Lower lobe of right lung (tissue), 2 donors: ENCODE data around the gene C1orf141. TPM values are rescaled to one million over a fixed set of nuclear protein-coding genes. Genes with fewer than 3 reads are reported as not detected.

Experiments used
- ATAC-seq, 2 donors: fragments of 200-7000 bp; cut with Tn5 transposase; one replicate each; pipeline ENCODE4 v1.9.1; 2020 to 2022; ENCODE audit warnings: mild to moderate bottlenecking in 2 of 2, moderate library complexity in 2 of 2
- DNase-seq: peaks from one replicate; pipeline ENCODE4 v3.0.0-alpha.2; 2020
- H3K27ac ChIP-seq: fragments of 200-600 bp; one replicate; pipeline ENCODE4 v1.8.0; 2022
- H3K27me3 ChIP-seq: fragments of 200-600 bp; one replicate; pipeline ENCODE4 v1.8.0; 2022; ENCODE audit warnings: low read depth
- H3K36me3 ChIP-seq: fragments of 200-600 bp; one replicate; pipeline ENCODE4 v1.8.0; 2022; ENCODE audit warnings: mild to moderate bottlenecking
- H3K4me1 ChIP-seq: fragments of 200-600 bp; one replicate; pipeline ENCODE4 v1.8.0; 2022
- H3K4me3 ChIP-seq: fragments of 200-600 bp; one replicate; pipeline ENCODE4 v1.8.0; 2022; ENCODE audit warnings: mild to moderate bottlenecking
- H3K9me3 ChIP-seq: fragments of 200-600 bp; one replicate; pipeline ENCODE4 v1.8.0; 2022
- CTCF ChIP-seq: fragments of 200-600 bp; IDR thresholded peaks from one replicate; pipeline ENCODE4 v1.8.0; 2022; ENCODE audit warnings: antibody characterized with exemption, mild to moderate bottlenecking
- intact Hi-C: fragments of 100-400 bp; cut with DNase I; formaldehyde crosslinking; loops from one replicate; pipeline ENCODE4 v1.11.0; 2022
- total RNA-seq: library from RNA; stranded (reverse); fragmentation: NEBNext Ultra II Directional; extraction: Animal tissue kit (Norgen Biotek cat#: 25700); gene quantifications from one replicate; pipeline ENCODE4 v1.2.1, GENCODE V29; 2021
- donor health status: DM: no; HTN: yes; CAD: no; lungs with severe emphysema.

Gene C1orf141
- total RNA-seq, 1 donor from 2014 or later = 2.2 TPM

- Histone ChIP-seq H3K27me3 (no peaks in the 10 kb centered on the region), H3K4me1 (no peaks in the 10 kb centered on the region), H3K9me3 (no peaks in the 10 kb centered on the region), H3K27ac (no peak overlapping the region), H3K4me3 (no peak overlapping the region), H3K36me3 (no peaks in the 10 kb centered on the region)
- DNase-seq (no peak), ATAC-seq (no peak)
- no peak for TF ChIP-seq CTCF
- intact Hi-C loops = no loop called here
Observed at GRCh38 chr1:67120855-67121619, 13.7 kb downstream of the C1orf141 start.

- Histone ChIP-seq H3K27me3 (no peaks in the 10 kb centered on the region), H3K4me3 (no peak overlapping the region), H3K27ac (no peak overlapping the region), H3K4me1 (no peaks in the 10 kb centered on the region), H3K36me3 (no peaks in the 10 kb centered on the region), H3K9me3 (peaks cover 4% of the 10 kb centered on the region)
- intact Hi-C loops = no loop called here
- ATAC-seq = no peak
- TF ChIP-seq CTCF = no peak
- DNase-seq = no peak
Observed at GRCh38 chr1:67118646-67119045, 16.1 kb downstream of the C1orf141 start.

GRCh38 chr1:67118191-67118590 lies 16.6 kb downstream of the C1orf141 start:
- TF ChIP-seq CTCF = no peak
- intact Hi-C loops = no loop called here
- H3K36me3 ChIP-seq = no peaks in the 10 kb centered on the region
- ATAC-seq (no peak), DNase-seq (no peak)
- H3K4me3 ChIP-seq = no peak overlapping the region
- H3K9me3 ChIP-seq = peaks cover 4% of the 10 kb centered on the region
- H3K27me3 ChIP-seq = no peaks in the 10 kb centered on the region
- H3K27ac ChIP-seq = no peak overlapping the region
- H3K4me1 ChIP-seq = no peaks in the 10 kb centered on the region

- DNase-seq = no peak
- Histone ChIP-seq H3K9me3 (peaks cover 4% of the 10 kb centered on the region), H3K4me3 (no peak overlapping the region), H3K36me3 (no peaks in the 10 kb centered on the region), H3K4me1 (no peaks in the 10 kb centered on the region), H3K27ac (no peak overlapping the region), H3K27me3 (no peaks in the 10 kb centered on the region)
- ATAC-seq = no peak
- no peak for TF ChIP-seq CTCF
- intact Hi-C loops = no loop called here
Observed at GRCh38 chr1:67114162-67114561, 20.6 kb downstream of the C1orf141 start.

- Histone ChIP-seq H3K9me3 (peaks cover 4% of the 10 kb centered on the region), H3K36me3 (no peaks in the 10 kb centered on the region), H3K27ac (no peak overlapping the region), H3K4me1 (no peaks in the 10 kb centered on the region), H3K4me3 (no peak overlapping the region), H3K27me3 (no peaks in the 10 kb centered on the region)
- intact Hi-C loops = no loop called here
- DNase-seq (no peak), ATAC-seq (no peak)
- no peak for TF ChIP-seq CTCF
Observed at GRCh38 chr1:67110352-67110751, 24.4 kb downstream of the C1orf141 start.
